NCI-H524 (cell line): ENCODE results near the gene STYXL2.

Experiments
- DNase-seq, 2 experiments: peaks; one replicate each; lab custom pipeline; 2025; lab: John Stamatoyannopoulos, UW

STYXL2 gene

DNA sequence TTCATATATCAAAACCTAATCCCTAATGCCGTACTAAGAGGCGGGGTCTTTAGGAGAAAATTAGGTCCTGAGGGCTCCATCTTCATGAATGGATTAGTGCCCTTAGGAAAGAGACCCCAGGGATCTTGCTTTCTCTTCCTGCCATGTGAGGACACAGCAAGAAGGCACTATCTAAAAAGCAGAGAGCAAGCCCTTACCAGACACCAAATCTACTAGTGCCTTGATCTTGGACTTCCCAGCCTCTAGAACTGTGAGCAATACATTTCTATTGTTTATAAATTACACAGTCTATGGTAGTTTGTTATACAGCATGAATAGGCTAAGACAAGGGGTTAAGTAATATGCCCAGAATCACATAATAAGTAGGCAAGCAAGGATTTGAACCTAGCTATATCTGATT is 42.9 kb downstream of the STYXL2 start:
- no peak for DNase-seq

DNA sequence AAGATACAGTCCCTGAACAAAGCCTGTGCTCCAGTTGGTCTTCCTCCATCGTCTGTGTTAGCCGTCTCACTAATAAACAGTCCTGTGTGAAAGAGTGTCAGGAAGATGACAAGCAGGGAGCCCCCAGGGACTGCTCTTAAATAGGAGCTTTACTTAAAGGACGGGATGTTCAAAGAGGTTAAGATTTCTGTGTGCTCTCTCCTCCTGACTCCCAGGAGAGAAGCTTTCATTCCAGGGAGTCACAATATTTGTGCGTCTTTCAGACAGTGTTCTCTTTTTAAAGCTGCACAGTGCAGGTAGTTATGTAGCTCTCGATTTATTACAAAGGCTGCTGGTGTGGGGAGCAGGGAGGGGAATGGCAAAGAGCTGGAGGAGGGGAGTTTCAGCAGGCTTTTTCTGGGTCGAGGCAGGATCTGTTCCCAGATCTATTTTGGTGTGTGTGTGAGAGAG is 43.5 kb downstream of the STYXL2 start:
- DNase-seq = peak; percentile 54 to 74

DNA sequence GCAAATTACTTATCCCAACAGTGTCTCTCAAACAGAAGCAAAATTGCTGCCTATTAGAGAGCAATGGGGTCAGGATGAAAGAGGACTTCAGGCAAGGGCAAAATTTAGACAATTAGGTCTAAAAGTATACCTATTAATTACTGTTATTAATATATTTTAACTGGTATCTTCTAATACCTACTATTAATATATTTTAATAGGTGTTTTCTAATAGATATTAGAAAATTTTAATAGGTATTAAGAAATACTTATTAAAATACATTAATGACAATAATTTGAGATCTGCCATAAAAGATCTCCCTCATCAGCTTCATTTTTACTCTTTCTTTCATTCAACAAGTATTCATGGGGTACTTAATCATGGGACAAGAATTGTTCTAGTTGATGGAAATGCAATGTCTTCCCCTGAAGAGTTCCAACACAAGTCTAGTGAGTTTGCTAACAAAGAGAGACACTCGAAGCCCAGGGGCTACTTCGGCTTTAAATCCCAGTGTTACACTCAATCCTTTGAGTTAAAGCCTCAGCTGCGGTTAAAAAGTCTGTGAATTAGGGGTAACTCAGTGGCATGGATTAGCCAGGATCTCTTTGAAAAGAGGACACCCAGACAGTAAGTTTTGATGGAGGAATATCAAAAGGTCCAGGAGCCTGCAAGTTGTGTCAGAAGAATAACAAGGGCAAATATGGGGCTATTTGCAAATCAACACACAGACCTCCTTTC is 44.1 kb downstream of the STYXL2 start:
- no peak for DNase-seq

DNA sequence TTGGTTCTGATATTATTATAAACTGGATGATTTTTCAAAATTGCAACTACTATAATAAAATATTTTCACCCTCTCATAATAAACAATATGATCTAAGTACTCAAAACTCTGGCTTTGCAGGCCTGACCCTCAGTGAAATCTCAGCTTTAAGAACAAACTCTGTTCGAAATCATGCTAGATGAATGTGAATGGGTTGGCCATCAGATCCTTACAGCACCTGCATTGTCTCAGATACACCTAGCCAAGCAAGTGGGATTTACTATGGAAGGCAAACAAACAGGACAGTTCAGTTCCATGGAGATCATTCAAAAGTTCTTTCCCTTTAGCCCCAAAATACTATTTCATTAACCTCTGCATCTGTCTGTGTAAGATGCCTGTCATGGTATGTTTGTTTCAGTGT is 44.8 kb downstream of the STYXL2 start:
- DNase-seq = no peak

DNA sequence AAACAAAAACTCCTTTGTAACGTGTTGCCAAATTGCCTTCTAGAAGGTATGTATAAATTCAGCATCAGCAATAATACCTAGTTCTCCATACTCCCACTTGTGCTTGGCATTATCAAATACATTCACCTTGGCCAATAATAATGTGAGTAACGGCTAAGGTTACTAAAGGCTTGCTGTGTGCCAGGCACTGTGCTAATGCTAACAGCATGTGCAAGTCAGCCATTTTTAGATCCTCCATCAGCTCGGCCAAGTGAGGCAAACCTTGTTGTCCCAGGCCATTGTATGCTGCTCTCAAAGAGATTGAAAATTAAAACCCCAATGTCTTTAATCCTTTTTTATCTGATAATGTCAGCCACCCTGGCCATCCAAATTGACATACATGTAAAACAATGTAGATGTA is 48.1 kb downstream of the STYXL2 start:
- DNase-seq = no peak
